Measurements from ENCODE around the gene DPP4.

Gene DPP4

GRCh38 chr2:161997916-161998471 is 76.0 kb downstream of the DPP4 start:
- Histone ChIP-seq H3K27me3 (ENCODE audit: insufficient read depth, insufficient read length) (no peaks in the 10 kb centered on the region), H3K4me1 (ENCODE audit: insufficient read depth, insufficient read length) (peaks cover 5% of the 10 kb centered on the region), H3K9ac (ENCODE audit: insufficient read length, low read depth) (no peak overlapping the region), H3K4me3 (ENCODE audit: insufficient read length, low read depth) (no peak overlapping the region), H3K9me3 (ENCODE audit: insufficient read depth, low read length) (no peaks in the 10 kb centered on the region), H3K36me3 (ENCODE audit: insufficient read depth, insufficient read length, low read length) (no peaks in the 10 kb centered on the region)
- DNase-seq (ENCODE audit: low read depth, low spot score): no peak
- TF ChIP-seq ZNF274 (IDR thresholded peaks at IDR 0.05; ENCODE audit: low read depth, low read length) (no peak), SUZ12 (IDR thresholded peaks at IDR 0.05; ENCODE audit: extremely low read depth, insufficient read depth, insufficient read length) (no peak), YY1 (IDR thresholded peaks at IDR 0.05; ENCODE audit: insufficient read depth, insufficient read length) (no peak)

GRCh38 chr2:161995553-161996016 is 78.4 kb downstream of the DPP4 start:
- no peak for TF ChIP-seq SUZ12 (IDR thresholded peaks at IDR 0.05; ENCODE audit: extremely low read depth, insufficient read depth, insufficient read length)
- TF ChIP-seq ZNF274 (IDR thresholded peaks at IDR 0.05; ENCODE audit: low read depth, low read length): no peak
- TF ChIP-seq YY1 (IDR thresholded peaks at IDR 0.05; ENCODE audit: insufficient read depth, insufficient read length): no peak
- DNase-seq (ENCODE audit: low read depth, low spot score): no peak
- no peak overlapping the region for H3K9ac ChIP-seq (ENCODE audit: insufficient read length, low read depth)

GRCh38 chr2:161994761-161995520 is 79.1 kb downstream of the DPP4 start:
- no peaks in the 10 kb centered on the region for H3K36me3 ChIP-seq (ENCODE audit: insufficient read depth, insufficient read length, low read length)
- TF ChIP-seq ZNF274 (IDR thresholded peaks at IDR 0.05; ENCODE audit: low read depth, low read length) (no peak), SUZ12 (IDR thresholded peaks at IDR 0.05; ENCODE audit: extremely low read depth, insufficient read depth, insufficient read length) (no peak), YY1 (IDR thresholded peaks at IDR 0.05; ENCODE audit: insufficient read depth, insufficient read length) (no peak)
- no peak for DNase-seq (ENCODE audit: low read depth, low spot score)
- H3K27me3 ChIP-seq (ENCODE audit: insufficient read depth, insufficient read length): no peaks in the 10 kb centered on the region
- no peak overlapping the region for H3K9ac ChIP-seq (ENCODE audit: insufficient read length, low read depth)
- no peaks in the 10 kb centered on the region for H3K9me3 ChIP-seq (ENCODE audit: insufficient read depth, low read length)
- H3K4me3 ChIP-seq (ENCODE audit: insufficient read length, low read depth): no peak overlapping the region
- no peaks in the 10 kb centered on the region for H3K4me1 ChIP-seq (ENCODE audit: insufficient read depth, insufficient read length)

More at GRCh38 chr2:161995553-161996016, 78.4 kb downstream of the DPP4 start:
- Histone ChIP-seq H3K9me3 (ENCODE audit: insufficient read depth, low read length) (no peaks in the 10 kb centered on the region), H3K4me3 (ENCODE audit: insufficient read length, low read depth) (no peak overlapping the region), H3K4me1 (ENCODE audit: insufficient read depth, insufficient read length) (no peaks in the 10 kb centered on the region), H3K27me3 (ENCODE audit: insufficient read depth, insufficient read length) (no peaks in the 10 kb centered on the region), H3K36me3 (ENCODE audit: insufficient read depth, insufficient read length, low read length) (no peaks in the 10 kb centered on the region)

- DNase-seq (ENCODE audit: low read depth, low spot score): no peak
- no peaks in the 10 kb centered on the region for H3K9me3 ChIP-seq (ENCODE audit: insufficient read depth, low read length)
- H3K27me3 ChIP-seq (ENCODE audit: insufficient read depth, insufficient read length): no peaks in the 10 kb centered on the region
- no peaks in the 10 kb centered on the region for H3K36me3 ChIP-seq (ENCODE audit: insufficient read depth, insufficient read length, low read length)
- no peak overlapping the region for H3K9ac ChIP-seq (ENCODE audit: insufficient read length, low read depth)
- H3K4me1 ChIP-seq (ENCODE audit: insufficient read depth, insufficient read length): no peaks in the 10 kb centered on the region
- no peak overlapping the region for H3K4me3 ChIP-seq (ENCODE audit: insufficient read length, low read depth)
- TF ChIP-seq ZNF274 (IDR thresholded peaks at IDR 0.05; ENCODE audit: low read depth, low read length) (no peak), YY1 (IDR thresholded peaks at IDR 0.05; ENCODE audit: insufficient read depth, insufficient read length) (no peak), SUZ12 (IDR thresholded peaks at IDR 0.05; ENCODE audit: extremely low read depth, insufficient read depth, insufficient read length) (no peak)
Observed at GRCh38 chr2:161992531-161992930, 81.5 kb downstream of the DPP4 start.

GRCh38 chr2:161991991-161992390 is 82.0 kb downstream of the DPP4 start:
- no peak for TF ChIP-seq ZNF274 (IDR thresholded peaks at IDR 0.05; ENCODE audit: low read depth, low read length)
- TF ChIP-seq YY1 (IDR thresholded peaks at IDR 0.05; ENCODE audit: insufficient read depth, insufficient read length): no peak
- TF ChIP-seq SUZ12 (IDR thresholded peaks at IDR 0.05; ENCODE audit: extremely low read depth, insufficient read depth, insufficient read length): no peak
- DNase-seq (ENCODE audit: low read depth, low spot score): no peak
- no peak overlapping the region for H3K4me3 ChIP-seq (ENCODE audit: insufficient read length, low read depth)
- H3K9ac ChIP-seq (ENCODE audit: insufficient read length, low read depth): no peak overlapping the region
- no peaks in the 10 kb centered on the region for H3K4me1 ChIP-seq (ENCODE audit: insufficient read depth, insufficient read length)
- H3K36me3 ChIP-seq (ENCODE audit: insufficient read depth, insufficient read length, low read length): no peaks in the 10 kb centered on the region
- H3K27me3 ChIP-seq (ENCODE audit: insufficient read depth, insufficient read length): no peaks in the 10 kb centered on the region
- H3K9me3 ChIP-seq (ENCODE audit: insufficient read depth, low read length): no peaks in the 10 kb centered on the region

DNA sequence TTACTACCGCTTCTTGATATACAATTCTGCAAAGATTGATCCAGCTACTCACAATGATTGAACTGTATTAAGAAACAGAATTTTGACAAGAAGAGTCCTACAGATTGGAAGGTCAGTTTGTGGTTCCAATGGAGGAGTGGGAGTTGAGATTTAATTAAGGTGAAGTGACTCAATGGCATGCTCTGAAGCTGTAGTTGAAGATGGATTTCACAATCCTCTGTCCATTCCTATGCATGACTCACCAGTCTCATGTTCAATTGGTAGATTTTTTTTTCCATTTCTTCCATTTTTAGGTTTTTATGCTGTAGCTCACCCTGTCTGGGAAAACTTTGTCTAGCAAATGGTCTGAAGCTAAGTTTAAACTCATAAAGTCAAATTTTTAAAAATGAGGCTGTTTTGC is 83.3 kb downstream of the DPP4 start:
- Histone ChIP-seq H3K4me1 (ENCODE audit: insufficient read depth, insufficient read length) (no peaks in the 10 kb centered on the region), H3K27me3 (ENCODE audit: insufficient read depth, insufficient read length) (no peaks in the 10 kb centered on the region), H3K36me3 (ENCODE audit: insufficient read depth, insufficient read length, low read length) (no peaks in the 10 kb centered on the region), H3K9me3 (ENCODE audit: insufficient read depth, low read length) (no peaks in the 10 kb centered on the region), H3K9ac (ENCODE audit: insufficient read length, low read depth) (no peak overlapping the region), H3K4me3 (ENCODE audit: insufficient read length, low read depth) (no peak overlapping the region)
- DNase-seq (ENCODE audit: low read depth, low spot score): no peak
- TF ChIP-seq SUZ12 (IDR thresholded peaks at IDR 0.05; ENCODE audit: extremely low read depth, insufficient read depth, insufficient read length) (no peak), YY1 (IDR thresholded peaks at IDR 0.05; ENCODE audit: insufficient read depth, insufficient read length) (no peak)

DNA sequence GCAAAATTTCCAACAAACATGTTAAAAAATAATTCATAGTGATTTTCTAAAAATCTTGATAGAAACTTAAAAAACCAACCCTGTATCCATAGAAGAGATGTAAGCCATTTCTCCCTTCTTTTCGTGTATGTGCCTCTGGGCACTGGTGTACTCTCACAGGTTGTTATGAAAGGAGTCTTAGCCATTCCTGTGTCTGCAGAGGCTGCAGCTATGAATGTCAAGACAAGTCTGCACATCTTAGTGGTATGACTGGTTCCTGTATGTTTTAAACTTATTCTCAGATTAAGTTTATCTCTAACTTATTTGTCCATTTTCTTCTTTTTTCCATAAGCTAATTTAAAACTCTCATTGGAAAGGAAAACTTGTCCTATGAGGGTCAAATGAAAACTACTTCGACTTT is 84.0 kb downstream of the DPP4 start:
- no peaks in the 10 kb centered on the region for H3K4me1 ChIP-seq (ENCODE audit: insufficient read depth, insufficient read length)
- DNase-seq (ENCODE audit: low read depth, low spot score): no peak
- H3K9ac ChIP-seq (ENCODE audit: insufficient read length, low read depth): no peak overlapping the region
- no peaks in the 10 kb centered on the region for H3K27me3 ChIP-seq (ENCODE audit: insufficient read depth, insufficient read length)
- no peaks in the 10 kb centered on the region for H3K36me3 ChIP-seq (ENCODE audit: insufficient read depth, insufficient read length, low read length)
- no peaks in the 10 kb centered on the region for H3K9me3 ChIP-seq (ENCODE audit: insufficient read depth, low read length)
- no peak overlapping the region for H3K4me3 ChIP-seq (ENCODE audit: insufficient read length, low read depth)
- TF ChIP-seq SUZ12 (IDR thresholded peaks at IDR 0.05; ENCODE audit: extremely low read depth, insufficient read depth, insufficient read length) (no peak), ZNF274 (IDR thresholded peaks at IDR 0.05; ENCODE audit: low read depth, low read length) (no peak), YY1 (IDR thresholded peaks at IDR 0.05; ENCODE audit: insufficient read depth, insufficient read length) (no peak)
